ENCODE data around the gene ATP4B. TPM values are rescaled to one million over a fixed set of nuclear protein-coding genes. Genes with fewer than 3 reads are reported as not detected.

The ATP4B gene
- total and polyA plus RNA-seq, 2 donors (not counting 3 experiments of a cell fraction or from before 2014, with no cell fraction given): 0.06 TPM; not detected in 1

GRCh38 chr13:113650731-113651148, 7.3 kb downstream of the ATP4B start:
- FAIRE-seq: no peak
- H3K4me1 ChIP-seq (ENCODE audit: control insufficient read depth, extremely low read depth, insufficient read depth, low read length): peaks cover 4% of the 10 kb centered on the region
- H2AFZ ChIP-seq (ENCODE audit: low read depth, low read length): no peak overlapping the region
- no peaks in the 10 kb centered on the region for H3K79me2 ChIP-seq (ENCODE audit: control insufficient read depth, insufficient read depth, low read length)
- no peak overlapping the region for H3K4me3 ChIP-seq (replicated peaks in 1 of 3; ENCODE audit: insufficient read depth in 1 of 3, low read depth in 1 of 3, low read length in 3 of 3)
- H3K27ac ChIP-seq (ENCODE audit: insufficient read depth, low read depth, low read length): no peak overlapping the region
- ChIA-PET CTCF (no interaction called here), POLR2A (no interaction called here)
- no peaks in the 10 kb centered on the region for H3K27me3 ChIP-seq (ENCODE audit: control insufficient read depth in 2 of 2, insufficient read depth in 2 of 2, low read length in 2 of 2)
- H3K9ac ChIP-seq (replicated peaks; ENCODE audit: extremely low read depth, insufficient read depth, low read length): no peak overlapping the region
- intact Hi-C loops (cut with micrococcal nuclease) (no loop called here), dilution Hi-C loops (cut with MboI; ENCODE audit: extremely low pct_ligation_motif_present, low sequenced_read_pairs) (no loop called here)
- no peaks in the 10 kb centered on the region for H3K9me1 ChIP-seq (replicated peaks; ENCODE audit: control insufficient read depth, extremely low read depth, insufficient read depth, low read length)
- BruUV-seq (replicated peaks): no TSS peak
- TF ChIP-seq EZH2 (IDR thresholded peaks at IDR 0.05; ENCODE audit: borderline replicate concordance, low read depth, low read length, severe bottlenecking): no peak
- no peak for TF ChIP-seq GATA2 (IDR thresholded peaks at IDR 0.05; ENCODE audit: insufficient read depth, insufficient read length, low read depth, low read length)
- no peak for TF ChIP-seq POLR2A (IDR thresholded peaks at IDR 0.05; ENCODE audit: low read depth, low read length)
- no peak for TF ChIP-seq FOS (IDR thresholded peaks at IDR 0.05; ENCODE audit: borderline replicate concordance, insufficient read depth, low read length)
- no peak for TF ChIP-seq JUN (IDR thresholded peaks at IDR 0.05; ENCODE audit: borderline replicate concordance, insufficient read depth, insufficient read length, low read depth)
- TF ChIP-seq MYC (IDR thresholded peaks at IDR 0.05; ENCODE audit: low read depth, low read length): no peak
- no peak for TF ChIP-seq CTCF (IDR thresholded peaks at IDR 0.05; ENCODE audit: extremely low read depth in 1 of 2, insufficient read depth in 1 of 2, low read depth in 1 of 2, low read length in 2 of 2)
- no peak for TF ChIP-seq POLR2AphosphoS5 (IDR thresholded peaks at IDR 0.05; ENCODE audit: insufficient read depth, low read depth, low read length)
- no peak for TF ChIP-seq MAX (IDR thresholded peaks at IDR 0.05; ENCODE audit: insufficient read depth, insufficient read length)
- H3K36me3 ChIP-seq (ENCODE audit: control insufficient read depth in 2 of 2, extremely low read depth in 1 of 2, insufficient read depth in 2 of 2, low read length in 2 of 2): no peaks in the 10 kb centered on the region
- no peak for DNase-seq (ENCODE audit: low read depth, low spot score)
- H4K20me1 ChIP-seq (replicated peaks; ENCODE audit: control insufficient read depth, extremely low read depth, insufficient read depth, low read length): no peaks in the 10 kb centered on the region
- H3K9me3 ChIP-seq (replicated peaks; ENCODE audit: control insufficient read depth, insufficient read depth, low read length): no peaks in the 10 kb centered on the region
- no peak overlapping the region for H3K4me2 ChIP-seq (ENCODE audit: insufficient read depth, low read length)

All from endothelial cell of umbilical vein (primary cell).